ENCODE data around the gene GOLGA8Q. TPM values are rescaled to one million over a fixed set of nuclear protein-coding genes. Genes with fewer than 3 reads are reported as not detected.

The GOLGA8Q gene
- total RNA-seq, 1 donor = 1.1 TPM

Small RNA genes within 50 kb of the gene (small RNA-seq; reads per million reads assigned to genes)
- gene RF00096 (not detected), gene RN7SL796P (not detected)

Other genes starting within 250 kb of the GOLGA8Q start
- 0.16 and 0.72 TPM in 2 replicates for gene CHRFAM7A, start 158.5 kb upstream of the GOLGA8Q start, total RNA-seq (ENCODE audit: low replicate concordance)
- gene GOLGA8R, start 137.8 kb upstream of the GOLGA8Q start, total RNA-seq (ENCODE audit: low replicate concordance) = 0.33 and 2.3 TPM in 2 replicates
- gene GOLGA8H, start 52.0 kb downstream of the GOLGA8Q start, total RNA-seq (ENCODE audit: low replicate concordance) = 0.63 TPM in 1 of 2 replicates, not detected in the other

All from fibroblast of the aortic adventitia (primary cell).